MM.1S (cell line): ENCODE measurements around the gene LBHD1.

ENCODE experiments used
- DNase-seq: peaks from one replicate; pipeline ENCODE4 v3.0.0-alpha.2; 2015
- H2AFZ ChIP-seq: fragments of 300-600 bp; sonication (generic); 2 replicates; pipeline ENCODE4 v1.6.0; 2016; ENCODE audit warnings: antibody characterized with exemption, low read length
- H3F3A ChIP-seq: fragments of 300-600 bp; sonication (generic); 2 replicates; pipeline ENCODE4 v1.6.1; 2016; ENCODE audit warnings: mild to moderate bottlenecking, antibody characterized with exemption, low read length, moderate library complexity, mixed read lengths; ENCODE audit not compliant: insufficient read depth
- H3K27ac ChIP-seq: fragments of 300-600 bp; sonication (generic); 2 replicates; pipeline ENCODE4 v1.5.1; 2016; ENCODE audit warnings: mild to moderate bottlenecking, low read length
- H3K27me3 ChIP-seq: fragments of 300-600 bp; sonication (generic); replicated peaks from 2 replicates; pipeline ENCODE4 v1.6.0; 2016; ENCODE audit warnings: low read length; ENCODE audit not compliant: insufficient read depth
- H3K36me3 ChIP-seq: fragments of 300-600 bp; sonication (generic); replicated peaks from 2 replicates; pipeline ENCODE4 v1.6.1; 2016; ENCODE audit warnings: mild to moderate bottlenecking, low read length, mixed read lengths; ENCODE audit not compliant: insufficient read depth
- H3K4me1 ChIP-seq: fragments of 300-600 bp; sonication (generic); 2 replicates; pipeline ENCODE4 v1.6.1; 2016; ENCODE audit warnings: low read length, mixed read lengths
- H3K4me2 ChIP-seq: fragments of 300-600 bp; sonication (generic); 2 replicates; pipeline ENCODE4 v1.6.0; 2016; ENCODE audit warnings: low read depth, low read length
- H3K4me3 ChIP-seq: fragments of 300-600 bp; sonication (generic); 2 replicates; pipeline ENCODE4 v1.5.1; 2016; ENCODE audit warnings: low read length, mixed read lengths
- H3K79me2 ChIP-seq: fragments of 300-600 bp; sonication (generic); 2 replicates; pipeline ENCODE4 v1.6.1; 2016; ENCODE audit warnings: mixed run types, low read length, mixed read lengths
- H3K9ac ChIP-seq: fragments of 300-600 bp; sonication (generic); 2 replicates; pipeline ENCODE4 v1.6.1; 2016; ENCODE audit warnings: low read length, mixed read lengths
- H3K9me2 ChIP-seq: fragments of 300-600 bp; sonication (generic); replicated peaks from 2 replicates; pipeline ENCODE4 v1.6.1; 2016; ENCODE audit warnings: mild to moderate bottlenecking, low read length, mixed read lengths; ENCODE audit not compliant: insufficient read depth
- H3K9me3 ChIP-seq: fragments of 300-600 bp; sonication (generic); replicated peaks from 2 replicates; pipeline ENCODE4 v1.6.1; 2016; ENCODE audit warnings: mild to moderate bottlenecking, low read length, mixed read lengths; ENCODE audit not compliant: insufficient read depth
- H4K20me1 ChIP-seq: fragments of 300-600 bp; sonication (generic); 2 replicates; pipeline ENCODE4 v1.6.1; 2016; ENCODE audit warnings: mild to moderate bottlenecking, low read length, moderate library complexity, mixed read lengths; ENCODE audit not compliant: insufficient read depth
- EZH2 ChIP-seq: fragments of 300-600 bp; sonication (generic); optimal IDR thresholded peaks from 2 replicates; pipeline ENCODE3; 2017; ENCODE audit warnings: low read depth, mild to moderate bottlenecking, antibody characterized with exemption, low read length, mixed read lengths
- EZH2phosphoT487 ChIP-seq: fragments of 300-600 bp; sonication (generic); IDR thresholded peaks from 2 replicates; pipeline ENCODE4 v1.6.1; 2018; ENCODE audit warnings: antibody characterized with exemption, low read length
- TF ChIP-seq, protein P1 (sequence below): fragments of 300-600 bp; sonication (generic); IDR thresholded peaks from 2 replicates; pipeline ENCODE4 v1.5.1; 2016; ENCODE audit warnings: antibody characterized with exemption, low read length, mixed read lengths

Gene LBHD1

DNA sequence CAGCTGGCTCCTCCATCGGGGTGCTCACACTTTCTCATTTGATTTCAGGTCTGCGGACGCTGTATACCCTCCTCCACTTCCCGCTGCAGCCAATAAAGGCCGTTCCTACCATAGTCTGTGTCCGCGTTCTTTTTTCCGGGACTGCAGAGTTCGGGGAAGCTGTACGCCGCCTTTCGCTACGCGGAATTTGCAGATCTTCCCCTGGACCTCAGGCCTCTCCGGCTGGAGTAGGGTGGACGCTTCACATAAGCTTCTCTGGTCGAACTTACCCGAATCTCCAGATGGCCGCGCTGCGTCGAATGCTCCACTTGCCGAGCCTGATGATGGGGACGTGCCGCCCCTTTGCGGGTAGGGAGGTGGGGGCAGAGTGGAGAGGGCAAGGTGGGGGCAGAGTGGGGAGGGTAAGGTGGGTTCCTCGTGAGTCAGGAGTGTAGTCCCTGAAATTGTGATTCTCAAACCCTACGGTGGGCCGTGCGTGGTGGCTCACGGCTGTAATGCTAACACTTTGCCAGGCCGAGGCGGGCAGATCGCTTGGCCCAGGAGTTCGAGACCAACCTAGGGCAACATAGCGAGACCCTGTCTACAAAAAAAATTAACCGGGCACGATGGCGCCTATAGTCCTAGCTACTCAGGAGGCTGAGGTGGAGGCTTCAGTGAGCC lies 6.3 kb downstream of the LBHD1 start:
- peak; percentile 32 for DNase-seq
- peak overlapping the region; percentile 70 for H3K4me2 ChIP-seq
- peak overlapping the region; percentile 83 for H3K9ac ChIP-seq
- no peaks in the 10 kb centered on the region for H4K20me1 ChIP-seq
- H3K36me3 ChIP-seq: no peaks in the 10 kb centered on the region; the same call in 1 of the 2 replicates
- no peaks in the 10 kb centered on the region for H3K9me3 ChIP-seq
- TF ChIP-seq, protein P1, sequence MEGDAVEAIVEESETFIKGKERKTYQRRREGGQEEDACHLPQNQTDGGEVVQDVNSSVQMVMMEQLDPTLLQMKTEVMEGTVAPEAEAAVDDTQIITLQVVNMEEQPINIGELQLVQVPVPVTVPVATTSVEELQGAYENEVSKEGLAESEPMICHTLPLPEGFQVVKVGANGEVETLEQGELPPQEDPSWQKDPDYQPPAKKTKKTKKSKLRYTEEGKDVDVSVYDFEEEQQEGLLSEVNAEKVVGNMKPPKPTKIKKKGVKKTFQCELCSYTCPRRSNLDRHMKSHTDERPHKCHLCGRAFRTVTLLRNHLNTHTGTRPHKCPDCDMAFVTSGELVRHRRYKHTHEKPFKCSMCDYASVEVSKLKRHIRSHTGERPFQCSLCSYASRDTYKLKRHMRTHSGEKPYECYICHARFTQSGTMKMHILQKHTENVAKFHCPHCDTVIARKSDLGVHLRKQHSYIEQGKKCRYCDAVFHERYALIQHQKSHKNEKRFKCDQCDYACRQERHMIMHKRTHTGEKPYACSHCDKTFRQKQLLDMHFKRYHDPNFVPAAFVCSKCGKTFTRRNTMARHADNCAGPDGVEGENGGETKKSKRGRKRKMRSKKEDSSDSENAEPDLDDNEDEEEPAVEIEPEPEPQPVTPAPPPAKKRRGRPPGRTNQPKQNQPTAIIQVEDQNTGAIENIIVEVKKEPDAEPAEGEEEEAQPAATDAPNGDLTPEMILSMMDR: no peak
- no peak for TF ChIP-seq EZH2phosphoT487
- no peak for TF ChIP-seq EZH2
- H3K4me3 ChIP-seq: peak overlapping the region; percentile 97
- H3K4me1 ChIP-seq: peaks cover 5% of the 10 kb centered on the region; the same call in 1 of the 2 replicates
- H3K27me3 ChIP-seq: no peaks in the 10 kb centered on the region
- H3K79me2 ChIP-seq: peaks cover 36% of the 10 kb centered on the region
- 0 out of 2 replicates have a peak overlapping the region, but pooled peaks have one; percentile 16 for H2AFZ ChIP-seq
- H3K9me2 ChIP-seq: no peaks in the 10 kb centered on the region
- H3F3A ChIP-seq: peaks cover 46% of the 10 kb centered on the region
- H3K27ac ChIP-seq: no peak overlapping the region

DNA sequence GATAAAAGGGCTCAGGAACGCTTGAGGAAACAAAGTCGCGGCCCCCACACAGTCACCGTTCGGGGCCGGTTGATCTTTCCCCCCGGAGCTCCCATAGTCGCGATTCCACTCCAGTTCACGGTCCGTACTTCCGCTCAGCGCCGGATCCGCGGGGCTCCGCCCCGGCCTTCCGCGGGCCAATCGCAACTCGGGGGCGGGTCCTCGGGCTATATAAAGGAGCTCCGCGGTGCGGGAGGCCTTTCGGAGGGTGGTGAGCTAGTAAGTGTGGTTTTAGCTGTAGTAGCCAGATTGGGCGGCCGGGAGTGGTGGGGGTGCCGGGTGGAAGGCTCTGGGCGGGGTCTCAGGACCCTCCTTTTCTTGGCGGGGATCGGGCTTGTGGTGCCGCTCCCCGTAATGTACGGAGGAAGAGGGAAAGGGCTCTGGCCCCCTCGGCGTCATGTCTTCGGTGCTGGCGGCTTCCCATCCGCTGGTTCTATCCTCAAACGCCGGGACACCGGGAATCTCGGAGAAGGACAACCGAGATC lies 6.9 kb downstream of the LBHD1 start, which contains the start of the genes C11orf98 and CSKMT:
C11orf98 (minus strand) TSS at position 136 of the 524 bp plus-strand sequence; CDS start at position 95, 41 bp downstream.
CSKMT (plus strand) TSS at position 238 of the 524 bp plus-strand sequence. CDS start 568 bp downstream, outside the sequence.
- H3F3A ChIP-seq: peaks cover 42% of the 10 kb centered on the region
- DNase-seq: peak; percentile 93

DNA sequence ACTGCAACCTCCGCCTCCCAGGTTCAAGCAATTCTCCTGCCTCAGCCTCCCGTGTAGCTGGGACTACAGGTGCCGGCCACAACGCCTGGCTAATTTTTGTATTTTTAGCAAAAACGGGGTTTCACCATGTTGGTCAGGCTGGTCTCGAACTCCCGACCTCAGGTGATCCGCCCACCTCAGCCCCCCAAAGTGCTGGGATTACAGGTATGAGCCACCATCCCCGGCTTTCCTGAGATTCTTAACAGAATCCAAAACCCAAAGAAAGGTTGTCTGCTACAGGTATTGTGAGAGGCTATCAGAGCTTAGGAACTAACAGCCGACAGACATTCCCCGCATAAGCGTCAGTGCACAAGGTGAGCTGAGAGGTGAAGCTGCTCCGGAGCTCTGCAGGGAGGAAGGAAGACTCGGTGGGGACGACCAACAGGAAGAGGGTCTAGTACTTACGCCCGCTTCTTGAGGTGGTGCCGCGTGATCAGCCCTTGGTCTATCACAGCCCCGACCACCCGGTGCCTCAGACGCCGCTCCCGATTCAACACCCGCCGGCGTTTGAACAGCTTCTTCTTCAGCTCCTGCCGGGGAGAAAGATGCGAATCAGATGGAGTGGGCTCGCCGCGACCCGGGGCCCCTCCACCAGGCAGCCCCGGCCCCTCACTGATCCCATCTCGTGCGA lies 7.5 kb downstream of the LBHD1 start:
- Histone ChIP-seq H3K36me3 (no peaks in the 10 kb centered on the region; the same call in 1 of the 2 replicates), H3K9me3 (no peaks in the 10 kb centered on the region), H2AFZ (peak overlapping the region; percentile 98), H3F3A (peaks cover 36% of the 10 kb centered on the region), H3K4me3 (peak overlapping the region; percentile 97), H3K27me3 (no peaks in the 10 kb centered on the region), H3K4me1 (peaks cover 5% of the 10 kb centered on the region; the same call in 1 of the 2 replicates), H3K4me2 (peak overlapping the region; percentile 70; the same call in 1 of the 2 replicates), H4K20me1 (no peaks in the 10 kb centered on the region), H3K9ac (peak overlapping the region; percentile 83), H3K79me2 (peaks cover 36% of the 10 kb centered on the region), H3K9me2 (no peaks in the 10 kb centered on the region), H3K27ac (peak overlapping the region; percentile 67; the same call in 1 of the 2 replicates)
- peak; percentile 69 for DNase-seq
- TF ChIP-seq, protein P1: no peak
- TF ChIP-seq EZH2: no peak
- TF ChIP-seq EZH2phosphoT487: no peak

More for the DNA sequence above, 6.9 kb downstream of the LBHD1 start, which contains the start of the genes C11orf98 and CSKMT:
- Histone ChIP-seq H3K36me3 (no peaks in the 10 kb centered on the region; the same call in 1 of the 2 replicates), H3K9me3 (no peaks in the 10 kb centered on the region), H3K27ac (peak within 1 kb of the TSS; percentile 67; the same call in 1 of the 2 replicates), H2AFZ (peak within 1 kb of the TSS; percentile 98), H3K27me3 (no peaks in the 10 kb centered on the region), H3K4me1 (peaks cover 5% of the 10 kb centered on the region; the same call in 1 of the 2 replicates), H3K9me2 (no peaks in the 10 kb centered on the region), H3K9ac (peak within 1 kb of the TSS; percentile 83), H4K20me1 (no peaks in the 10 kb centered on the region), H3K4me2 (peak within 1 kb of the TSS; percentile 70), H3K4me3 (peak within 1 kb of the TSS; percentile 97), H3K79me2 (peaks cover 36% of the 10 kb centered on the region)
- TF ChIP-seq, protein P1: no peak
- no peak for TF ChIP-seq EZH2
- TF ChIP-seq EZH2phosphoT487: no peak
